K562 (cell line): ENCODE data around the gene ACTR3C. TPM values are rescaled to one million over a fixed set of nuclear protein-coding genes. Genes with fewer than 3 reads are reported as not detected.
A peak's percentile ranks its signal among the peaks of the same experiment; 100 is the strongest.

ENCODE experiments used
- CTCF ChIP-seq, 3 experiments: IDR thresholded peaks in 2 of 3; conservative IDR thresholded peaks in 1 of 3; 2 replicates each; pipeline ENCODE4 v1.5.1; 2011 to 2012; ENCODE audit warnings: low read length in 3 of 3, mild to moderate bottlenecking in 3 of 3, control low read depth in 2 of 3, improper control_type of control experiment in 1 of 3, inconsistent platforms in 1 of 3, low read depth in 1 of 3, mixed read lengths in 1 of 3, moderate library complexity in 1 of 3; ENCODE audit not compliant: insufficient read depth in 2 of 3
- DACH1 ChIP-seq: fragments of 450-650 bp; IDR thresholded peaks from 2 replicates; pipeline ENCODE4 v1.6.1; 2018; ENCODE audit not compliant: partially characterized antibody
- DDX20 ChIP-seq: fragments of 450-650 bp; IDR thresholded peaks from 2 replicates; pipeline ENCODE4 v1.6.1; 2016; ENCODE audit warnings: missing genetic modification characterization, low read depth, mild to moderate bottlenecking, missing compliant biosample characterization, moderate library complexity
- EGR1 ChIP-seq: fragments of 450-650 bp; conservative IDR thresholded peaks from 2 replicates; pipeline ENCODE4 v1.6.1; 2017; ENCODE audit warnings: mild to moderate bottlenecking
- KDM2B ChIP-seq: fragments of 250-450 bp; sonication (Bioruptor Pico); IDR thresholded peaks from 2 replicates; pipeline ENCODE4 v1.8.0; 2021; ENCODE audit warnings: mild to moderate bottlenecking, moderate library complexity
- MTA1 ChIP-seq: fragments of 450-650 bp; IDR thresholded peaks from 2 replicates; pipeline ENCODE4 v1.6.1; 2017; ENCODE audit warnings: borderline replicate concordance
- NFE2L1 ChIP-seq: fragments of 450-650 bp; IDR thresholded peaks from 2 replicates; pipeline ENCODE4 v1.6.1; 2016; ENCODE audit warnings: missing genetic modification characterization, low read depth, mild to moderate bottlenecking, missing compliant biosample characterization, moderate library complexity, borderline replicate concordance
- NRF1 ChIP-seq, 2 experiments: fragments of 450-650 bp; IDR thresholded peaks in 1 of 2; conservative IDR thresholded peaks in 1 of 2; 2 replicates each; pipeline ENCODE4 v1.6.1; 2014; ENCODE audit warnings: mild to moderate bottlenecking in 2 of 2
- PHB2 ChIP-seq: fragments of 450-650 bp; IDR thresholded peaks from 2 replicates; pipeline ENCODE4 v1.6.1; 2017; ENCODE audit warnings: low read depth
- PHTF2 ChIP-seq: fragments of 250-450 bp; sonication (Bioruptor Pico); IDR thresholded peaks from 2 replicates; pipeline ENCODE4 v1.5.0; 2021; ENCODE audit warnings: mild to moderate bottlenecking
- POLR2AphosphoS2 ChIP-seq: IDR thresholded peaks from 2 replicates; pipeline ENCODE4 v1.6.1; 2012; ENCODE audit warnings: low read length, improper control_type of control experiment
- RHOXF2B ChIP-seq: fragments of 250-450 bp; sonication (Bioruptor Pico); conservative IDR thresholded peaks from 2 replicates; pipeline ENCODE4 v1.5.1; 2021
- RUNX1 ChIP-seq: sonication (generic); IDR thresholded peaks from 2 replicates; pipeline ENCODE4 v1.6.1; 2016; ENCODE audit warnings: antibody characterized with exemption, low read depth
- SFPQ ChIP-seq: fragments of 200-400 bp; formaldehyde crosslinking; IDR thresholded peaks from 2 replicates; pipeline ENCODE4 v1.6.1; 2017; ENCODE audit warnings: mild to moderate bottlenecking, low read depth, low read length, moderate library complexity
- SMARCE1 ChIP-seq: fragments of 450-650 bp; IDR thresholded peaks from 2 replicates; pipeline ENCODE4 v1.7.1; 2016; ENCODE audit warnings: mild to moderate bottlenecking
- TARDBP ChIP-seq: fragments of 450-650 bp; IDR thresholded peaks from 2 replicates; pipeline ENCODE4 v1.6.1; 2016
- ZBTB34 ChIP-seq: fragments of 250-450 bp; sonication (Bioruptor Pico); IDR thresholded peaks from 2 replicates; pipeline ENCODE4 v1.8.0; 2021; ENCODE audit warnings: mild to moderate bottlenecking, moderate library complexity
- ZBTB7A ChIP-seq: IDR thresholded peaks from 2 replicates; pipeline ENCODE4 v1.6.1; 2011; ENCODE audit warnings: low read depth, mild to moderate bottlenecking, low read length, moderate library complexity, borderline replicate concordance; ENCODE audit not compliant: control insufficient read depth
- ZNF217 ChIP-seq: sonication (generic); formaldehyde crosslinking; IDR thresholded peaks from 2 replicates; pipeline ENCODE4 v1.8.0; 2022; ENCODE audit warnings: mild to moderate bottlenecking, missing genetic modification reagents
- ZNF41 ChIP-seq: fragments of 250-450 bp; sonication (Bioruptor Pico); conservative IDR thresholded peaks from 2 replicates; pipeline ENCODE4 v1.4.0; 2020; ENCODE audit warnings: mild to moderate bottlenecking
- ZNF695 ChIP-seq: fragments of 450-650 bp; formaldehyde crosslinking; IDR thresholded peaks from 2 replicates; pipeline ENCODE4 v1.4.0; 2020; ENCODE audit warnings: mild to moderate bottlenecking, moderate library complexity
- polyA plus RNA-seq, 8 experiments: library from polyadenylated mRNA; depleted of rRNA in 4 of 8; stranded (reverse) in 5 of 8; unstranded in 3 of 8; fragments of >200 nt; fragmentation: Nextera tagmentation in 2 of 8; fragmentation: Illumina TruSeq in 1 of 8; extraction: Ambion mirVana in 2 of 8; extraction: Trizol in 1 of 8; gene quantifications; 2 replicates each; pipeline versions ENCODE4 v1.2.1 to v1.2.3, GENCODE V29; 2011 to 2014; ENCODE audit warnings: inconsistent platforms in 1 of 8, missing spikeins in 1 of 8
- total RNA-seq, 7 experiments: library from RNA; depleted of rRNA in 6 of 7; stranded (reverse); fragments of >200 nt in 6 of 7; fragmentation: Illumina TruSeq in 2 of 7; extraction: Trizol in 2 of 7; gene quantifications; 2 replicates each; pipeline versions ENCODE4 v1.2.1 to v1.2.3, GENCODE V29; 2011 to 2021; ENCODE audit warnings: low replicate concordance in 1 of 7

Gene ACTR3C
- total and polyA plus RNA-seq, 9 of the 15 experiments (the other 6 are each of a cell fraction or from before 2014, with no cell fraction given), result 9.0 to 35.4 (median 13.3) TPM

- TF ChIP-seq SFPQ (no peak), POLR2AphosphoS2 (no peak), RHOXF2B (CRISPR knock-in tag) (no peak), ZNF695 (no peak), RUNX1 (no peak; the same call in 1 of the 2 replicates), PHTF2 (CRISPR knock-in tag) (no peak), MTA1 (peak; percentile 80; the same call in 1 of the 2 replicates), PHB2 (peak; percentile 82), DDX20 (tag) (0 out of 2 replicates have a peak, but pooled peaks have one; percentile 32), ZNF41 (CRISPR knock-in tag) (no peak), EGR1 (no peak), ZNF217 (no peak), NFE2L1 (tag) (no peak), ZBTB34 (CRISPR knock-in tag) (no peak), TARDBP (peak; percentile 26; the same call in 1 of the 2 replicates), SMARCE1 (peak; percentile 80; the same call in 1 of the 2 replicates), KDM2B (CRISPR knock-in tag) (no peak), DACH1 (peak; percentile 49), ZBTB7A (no peak), NRF1 (conservative IDR thresholded peaks at IDR 0.05 in 1 of 2, IDR thresholded peaks at IDR 0.05 in 1 of 2) (no peak; a peak in 1 of 4 replicates), CTCF (IDR thresholded peaks at IDR 0.05 in 2 of 3, conservative IDR thresholded peaks at IDR 0.05 in 1 of 3; ENCODE audit: insufficient read depth in 2 of 3, low read depth in 1 of 3, low read length in 3 of 3) (no peak)
These were observed 10.0 kb downstream of the ACTR3C start (continued) for GRCh38 chr7:150313367-150313809.
